CD4-positive, alpha-beta T cell treated with Interleukin-10 for 1 hour (primary cell): ENCODE measurements around the gene SPAG16.

Source experiments
- DNase-seq: peaks from one replicate; pipeline ENCODE4 v3.0.0-alpha.2; 2020

The SPAG16 gene

DNA sequence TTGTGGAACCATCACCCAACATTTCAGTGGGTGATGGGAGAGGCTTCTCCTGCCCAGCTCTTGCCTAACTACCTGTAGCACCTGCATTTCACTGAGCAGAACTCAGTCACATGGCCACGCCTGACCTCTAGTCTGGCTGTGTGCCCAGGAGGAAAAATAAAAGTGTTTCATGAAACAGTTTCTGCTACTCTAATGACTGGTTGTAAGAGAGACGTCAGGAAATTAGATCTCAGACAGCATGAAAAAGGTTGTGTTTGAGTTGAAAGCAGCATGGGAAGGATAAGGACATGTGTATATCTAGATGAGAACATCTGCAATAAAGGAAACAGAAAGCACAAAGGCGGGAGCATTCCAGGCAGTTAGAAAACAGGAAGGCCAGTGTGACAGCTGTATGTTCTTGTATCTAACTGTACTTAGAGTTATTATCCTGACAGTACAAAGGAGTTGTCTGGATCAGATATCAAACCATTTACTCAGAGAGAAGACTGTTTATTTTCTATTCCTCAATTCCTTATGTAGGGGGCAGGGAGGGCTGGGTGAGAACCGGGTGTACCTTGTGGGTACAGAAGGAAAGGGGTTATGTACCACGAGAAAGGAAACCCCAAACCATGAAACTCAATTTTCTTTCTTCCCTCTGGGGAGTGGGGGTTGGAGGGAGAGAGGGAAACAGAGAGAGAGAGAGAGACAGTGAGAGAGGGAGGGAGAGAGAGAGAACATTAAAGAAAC lies 819.2 kb downstream of the SPAG16 start:
- DNase-seq, result no peak

DNA sequence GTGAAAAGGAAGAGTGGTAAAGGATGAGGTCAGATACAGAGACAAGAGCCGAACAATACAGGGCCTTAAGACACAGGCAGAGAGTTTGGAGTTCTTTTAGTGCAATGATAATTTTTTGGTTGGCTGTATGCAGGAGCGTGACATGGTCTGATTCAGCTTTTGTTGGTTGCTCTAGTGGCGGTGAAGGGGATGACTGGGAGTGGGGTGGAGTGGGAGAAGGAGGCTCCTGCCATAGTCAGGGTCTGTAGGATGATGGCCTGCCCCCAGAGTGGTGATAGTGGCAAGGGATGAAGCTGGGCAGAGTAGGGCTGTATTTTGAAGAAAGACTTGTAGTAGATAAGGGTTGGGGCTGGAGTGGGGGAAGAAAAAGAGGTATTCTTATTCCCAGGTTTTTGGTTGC lies 820.0 kb downstream of the SPAG16 start:
- no peak for DNase-seq

DNA sequence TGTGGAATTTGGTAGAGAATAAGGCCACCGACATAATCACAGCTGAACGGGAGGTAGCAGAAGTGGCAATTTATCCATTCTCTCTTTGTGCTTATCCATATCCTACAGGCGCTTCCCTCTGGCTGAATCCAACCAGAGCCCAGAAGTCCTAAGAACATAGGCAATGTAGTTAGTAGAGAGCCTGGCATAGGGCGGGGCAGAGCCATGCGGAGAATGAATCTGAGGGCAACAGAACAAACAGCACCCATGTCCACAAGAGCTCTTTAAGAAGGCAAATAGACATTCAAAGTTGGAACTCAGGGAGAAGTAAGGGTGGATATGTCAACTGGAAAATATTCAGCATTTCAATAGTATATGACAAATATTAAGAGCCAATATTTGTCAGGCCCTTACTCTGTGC lies 820.7 kb downstream of the SPAG16 start:
- no peak for DNase-seq

DNA sequence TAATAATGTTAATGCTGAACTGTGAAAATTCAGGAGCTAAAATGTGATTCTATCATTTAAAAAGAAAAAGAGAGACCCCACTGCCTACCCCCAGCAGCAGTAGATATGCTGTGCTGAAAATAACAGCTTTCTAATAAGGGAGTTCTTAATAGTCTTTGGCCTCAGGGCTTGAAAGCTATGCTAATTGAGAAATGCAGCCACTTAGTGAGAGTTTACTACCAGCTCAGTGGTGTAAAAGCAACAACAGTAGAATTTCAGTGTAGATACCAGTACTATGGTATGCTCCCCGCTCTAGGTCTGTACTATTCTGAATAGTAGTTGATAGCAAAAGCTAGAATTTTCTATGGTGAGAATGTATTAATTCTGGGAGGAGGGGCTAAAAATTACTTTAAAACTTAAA lies 823.5 kb downstream of the SPAG16 start:
- DNase-seq, result no peak

DNA sequence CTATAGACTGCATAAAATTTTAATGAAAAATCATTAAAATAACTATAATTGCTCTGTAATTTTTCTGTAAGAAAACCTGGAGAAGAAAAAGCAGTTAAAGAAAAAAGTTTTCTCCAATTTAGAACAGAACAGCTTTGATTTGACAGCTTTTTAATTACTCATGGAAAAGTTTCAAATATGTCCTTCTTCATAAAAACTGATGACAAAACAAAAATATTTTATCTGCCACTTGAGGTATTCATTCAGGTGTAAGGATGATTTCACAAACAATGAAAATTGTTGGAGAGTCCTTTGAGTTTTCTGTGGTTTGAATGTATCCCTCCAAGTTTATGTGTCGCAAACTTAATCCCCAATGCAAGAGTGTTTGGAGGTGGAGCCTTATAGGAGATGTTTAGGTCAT lies 824.3 kb downstream of the SPAG16 start:
- DNase-seq, result no peak

DNA sequence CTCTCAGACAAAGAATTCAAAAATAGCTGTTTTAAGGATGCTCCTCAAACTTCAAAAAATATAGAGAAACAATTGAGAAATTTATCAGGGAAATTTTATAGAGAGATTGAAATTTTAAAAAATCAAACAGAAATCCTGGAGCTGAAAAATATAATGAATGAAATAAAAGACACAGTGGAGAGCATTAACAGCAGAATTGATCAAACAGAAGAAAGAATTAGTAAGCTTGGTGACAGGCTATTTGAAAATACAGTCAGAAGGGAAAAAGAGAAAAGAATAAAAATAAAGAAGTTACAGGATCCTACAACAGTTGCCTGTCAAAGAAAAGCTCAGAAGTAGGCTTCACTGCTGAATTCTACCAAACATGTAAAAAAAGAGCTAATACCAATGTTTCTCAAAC lies 832.8 kb downstream of the SPAG16 start:
- no peak for DNase-seq

DNA sequence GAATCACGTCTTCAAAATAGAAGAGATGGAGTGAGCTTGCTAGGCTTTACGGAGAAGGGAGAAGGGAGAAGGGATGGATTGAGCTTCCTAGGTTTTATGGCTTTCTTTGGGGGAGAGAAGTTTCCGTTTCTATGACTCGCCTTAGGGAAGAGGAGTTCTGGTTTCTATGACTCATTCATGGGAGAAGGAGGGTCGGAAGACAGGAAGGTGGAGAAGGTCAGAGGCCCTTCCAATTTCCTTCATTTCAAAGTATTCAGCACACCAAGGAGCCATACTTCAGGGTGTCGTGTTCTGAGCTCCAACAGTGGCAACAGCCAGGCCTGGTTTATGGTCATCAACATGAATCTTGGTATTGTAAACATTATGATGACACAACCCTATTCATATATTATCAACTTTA lies 841.9 kb downstream of the SPAG16 start:
- no peak for DNase-seq

DNA sequence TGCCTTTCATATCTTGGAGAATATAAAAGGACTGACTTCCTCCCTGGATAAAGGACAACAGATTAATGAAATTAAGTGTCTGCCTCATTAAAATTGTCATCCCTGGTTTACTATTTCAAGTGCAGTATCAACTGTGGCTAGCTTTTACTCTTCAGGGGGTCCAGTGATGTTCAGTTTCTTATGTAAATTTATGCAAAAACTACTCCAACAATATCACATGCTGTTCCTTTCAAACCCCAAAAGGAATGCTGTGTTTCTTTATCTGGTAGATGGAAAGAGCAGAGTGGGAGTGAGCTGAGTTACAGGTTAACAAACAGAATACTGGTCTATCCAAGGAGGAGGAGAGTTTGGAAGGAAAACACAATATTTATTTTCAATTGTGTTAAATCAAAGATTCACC lies 842.9 kb downstream of the SPAG16 start:
- DNase-seq, result no peak

DNA sequence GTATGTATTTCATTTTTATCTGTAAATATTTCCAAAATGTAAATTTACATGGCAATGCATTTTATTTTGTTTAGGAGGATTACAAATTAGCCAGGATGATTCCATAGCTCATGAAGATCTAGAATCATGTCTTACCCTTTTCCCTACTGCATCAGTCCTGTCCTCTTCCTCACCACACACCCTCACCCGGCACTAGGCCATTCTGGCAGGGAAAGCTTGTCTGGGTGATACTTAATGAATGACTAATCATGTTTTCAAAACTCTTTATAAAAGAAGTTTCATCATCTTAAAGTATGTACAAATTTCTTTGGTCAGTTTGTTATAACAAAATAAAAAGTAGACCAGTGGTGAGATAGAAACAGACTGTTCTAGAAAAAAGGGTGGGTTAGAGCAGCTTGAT lies 843.3 kb downstream of the SPAG16 start:
- no peak for DNase-seq

DNA sequence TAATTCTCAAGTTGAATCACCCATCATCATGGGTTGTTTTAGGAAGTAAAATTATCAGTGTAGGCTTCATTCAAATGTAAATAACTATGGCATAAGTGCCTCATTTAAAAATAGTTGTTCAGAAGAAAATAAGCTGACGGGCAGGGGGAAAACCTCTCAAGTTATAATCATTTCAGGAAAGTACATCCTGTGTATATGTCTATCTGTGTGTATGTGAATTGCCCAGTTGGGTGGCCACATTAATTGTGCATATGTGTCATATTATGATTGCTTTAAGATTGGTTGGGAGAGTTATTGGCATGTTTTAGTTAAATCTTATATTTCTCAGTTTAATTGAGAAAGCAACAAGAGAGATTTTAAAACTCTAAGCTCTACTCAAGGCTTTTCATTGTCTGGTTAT lies 843.8 kb downstream of the SPAG16 start:
- no peak for DNase-seq

DNA sequence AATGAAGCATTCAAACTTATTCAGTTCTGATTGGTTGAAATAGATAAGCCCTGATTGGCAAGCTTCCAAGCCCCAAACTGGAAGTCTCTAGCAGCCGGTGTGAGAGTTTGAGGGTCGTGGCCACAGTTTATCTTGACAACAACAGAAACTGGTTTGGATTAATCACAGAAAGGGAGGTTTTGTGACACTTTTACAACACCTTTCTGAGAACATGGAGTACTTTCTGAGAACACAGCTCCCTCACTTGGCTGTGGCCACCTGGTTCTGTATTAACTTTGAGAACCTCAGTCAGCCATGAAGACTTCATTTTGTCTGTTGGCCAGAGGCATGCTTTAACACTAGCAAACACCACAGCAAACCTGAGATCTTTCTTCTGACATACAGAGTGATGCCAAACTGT lies 845.9 kb downstream of the SPAG16 start:
- DNase-seq, result no peak

DNA sequence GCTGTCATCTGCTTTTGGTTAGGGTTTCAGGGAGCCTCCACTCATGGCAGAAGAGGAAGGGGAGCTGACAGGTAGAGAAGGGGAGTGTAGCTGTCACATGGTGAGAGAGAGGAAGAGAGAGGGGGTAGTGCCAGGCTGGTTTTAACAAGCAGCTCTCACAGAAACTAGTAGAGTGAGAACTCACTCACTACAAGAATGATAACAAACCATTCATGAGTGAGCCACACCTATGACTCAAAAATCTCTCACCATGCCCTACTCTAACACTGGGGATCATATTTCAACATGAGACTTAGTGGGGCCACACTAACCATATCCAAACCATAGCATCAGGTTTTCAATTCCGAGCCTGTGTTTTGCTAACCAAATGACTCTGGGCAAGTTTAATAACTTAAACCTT lies 851.7 kb downstream of the SPAG16 start:
- no peak for DNase-seq

DNA sequence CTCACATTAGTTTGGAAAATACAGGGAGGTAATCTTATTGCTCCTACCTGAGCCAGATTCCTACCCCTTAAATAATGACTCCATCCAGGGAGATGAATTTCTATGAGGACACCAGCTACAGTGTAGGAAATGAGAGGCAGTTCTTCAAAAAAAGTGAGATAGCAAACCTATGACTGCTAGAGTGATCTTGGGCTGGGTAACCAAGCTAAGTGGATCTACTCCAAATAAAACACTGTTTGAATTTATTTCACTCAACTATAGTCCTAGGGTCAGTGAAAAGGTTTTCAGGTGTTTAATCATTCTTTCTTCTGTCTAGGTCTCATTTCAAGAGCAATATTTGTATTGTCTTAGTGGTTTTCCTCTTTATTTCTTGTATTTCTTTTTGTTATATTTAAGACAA lies 854.5 kb downstream of the SPAG16 start:
- no peak for DNase-seq

DNA sequence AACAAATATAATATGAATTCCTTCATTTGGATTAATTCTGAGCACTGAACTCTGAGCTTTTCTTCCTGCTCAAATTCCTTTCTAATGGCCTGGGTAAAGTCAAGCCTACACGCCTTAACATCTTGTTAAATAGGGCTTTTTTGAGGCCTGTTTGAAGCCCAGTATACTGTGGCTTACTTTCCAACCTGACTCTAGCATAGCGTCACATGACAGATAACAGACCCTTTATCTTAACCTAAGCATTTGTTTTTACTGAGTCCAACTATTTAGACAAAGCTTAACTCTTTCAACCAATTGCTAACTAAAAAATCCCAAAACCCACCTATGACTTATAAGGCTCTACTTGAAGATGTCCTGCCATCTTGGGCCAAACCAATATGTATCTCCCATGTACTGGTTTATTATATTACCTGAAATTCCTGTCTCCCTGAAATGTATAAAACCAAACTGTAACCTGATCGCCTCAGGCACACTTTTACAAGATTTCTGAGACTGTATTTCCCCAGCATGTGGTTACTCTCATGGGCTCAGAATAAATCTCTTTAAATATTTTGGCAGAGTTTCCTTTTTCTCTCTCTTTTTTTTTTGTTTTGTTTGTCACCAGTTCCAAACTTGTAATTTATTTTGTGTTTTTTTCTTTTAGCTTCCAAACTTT lies 855.5 kb downstream of the SPAG16 start:
- DNase-seq, result no peak

DNA sequence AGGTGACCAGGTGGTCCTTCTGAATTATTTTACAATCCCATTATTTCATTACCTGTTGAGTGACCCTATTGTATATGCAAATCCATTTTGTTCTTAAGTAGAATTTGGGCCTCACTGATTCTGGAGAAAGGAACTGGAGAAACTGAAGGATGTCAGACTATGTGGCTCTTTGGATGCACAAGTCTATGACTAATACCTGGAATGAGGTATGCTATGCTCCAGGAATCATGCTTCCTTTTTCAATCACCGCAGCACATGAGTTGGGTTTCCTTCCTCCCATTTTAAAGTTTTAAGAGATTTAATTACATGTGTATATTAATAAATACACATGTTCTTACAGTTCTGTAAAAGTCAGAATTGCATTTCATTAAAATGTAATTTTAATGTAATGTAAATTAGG lies 872.7 kb downstream of the SPAG16 start:
- DNase-seq, result no peak

DNA sequence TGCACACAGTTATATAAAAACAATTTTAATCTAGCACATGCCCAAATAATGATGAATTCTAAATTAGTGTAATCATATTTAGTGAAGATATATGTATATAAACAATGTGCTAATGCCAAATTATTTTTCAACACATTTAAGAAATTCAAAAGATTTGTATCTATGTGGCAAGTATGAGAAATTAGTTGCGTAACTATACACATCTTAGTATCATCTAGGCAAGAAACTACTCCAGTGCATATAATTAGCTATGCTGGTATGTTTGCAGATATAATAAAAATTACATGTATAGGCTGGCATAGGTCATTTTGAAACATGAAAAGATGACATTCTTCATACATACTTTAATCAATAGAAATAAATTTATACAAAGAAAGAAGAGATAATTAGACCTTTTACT lies 874.6 kb downstream of the SPAG16 start:
- no peak for DNase-seq

DNA sequence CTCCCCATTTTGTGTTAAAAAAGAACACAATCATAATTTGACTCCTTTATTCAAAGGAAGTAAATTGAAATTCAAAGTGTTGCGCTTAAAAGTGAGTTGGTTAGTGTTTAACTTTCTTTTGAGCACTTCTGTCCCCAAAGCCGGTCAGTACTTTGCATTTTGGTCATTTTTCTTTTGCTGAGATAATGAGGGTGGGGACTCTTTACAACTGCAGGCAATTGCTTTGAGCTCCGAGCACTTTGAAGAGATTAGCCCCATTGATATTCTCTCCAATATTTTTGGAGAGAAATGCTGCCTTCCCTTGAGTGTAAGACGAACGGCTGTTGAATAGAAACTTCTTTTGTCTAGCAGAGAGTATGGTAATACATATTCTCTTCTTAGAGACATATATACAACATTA lies 885.0 kb downstream of the SPAG16 start:
- no peak for DNase-seq

DNA sequence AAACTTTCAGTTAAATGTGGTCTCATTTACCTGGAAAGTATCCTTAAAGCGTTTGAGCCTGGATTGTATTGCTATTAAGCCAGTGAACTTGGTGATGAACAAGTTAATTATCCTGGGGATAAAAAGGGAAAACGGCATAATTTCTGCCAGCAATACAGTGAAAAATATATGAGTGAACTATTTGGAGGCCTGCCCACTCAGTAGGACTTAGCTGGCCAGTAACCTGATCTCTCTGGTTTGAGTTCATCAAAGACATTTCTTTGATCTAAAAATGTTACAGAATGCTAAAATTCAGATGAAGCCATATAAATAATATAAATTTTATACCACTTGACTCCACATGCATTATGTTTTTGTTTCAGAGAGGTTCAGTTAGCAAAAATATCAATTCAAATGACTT lies 885.5 kb downstream of the SPAG16 start:
- DNase-seq, result no peak

DNA sequence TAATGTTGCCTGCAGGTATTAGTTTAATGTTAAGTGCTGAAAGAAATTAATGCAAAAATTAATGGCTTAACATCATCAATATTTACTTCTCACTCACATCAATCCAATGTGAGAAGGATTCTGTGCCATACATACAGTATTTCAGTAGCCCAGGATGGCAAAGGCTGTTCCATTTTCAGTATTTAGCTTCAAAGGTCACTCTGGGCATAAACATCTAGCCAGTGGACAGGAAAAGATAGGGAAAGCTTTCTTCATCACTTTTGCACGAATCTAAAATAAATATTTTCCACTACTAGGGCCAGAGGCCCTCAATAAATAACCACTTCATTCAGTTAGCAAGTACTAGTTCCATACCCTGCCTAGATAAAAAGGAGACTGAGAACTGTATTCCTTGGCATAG lies 890.3 kb downstream of the SPAG16 start:
- no peak for DNase-seq

DNA sequence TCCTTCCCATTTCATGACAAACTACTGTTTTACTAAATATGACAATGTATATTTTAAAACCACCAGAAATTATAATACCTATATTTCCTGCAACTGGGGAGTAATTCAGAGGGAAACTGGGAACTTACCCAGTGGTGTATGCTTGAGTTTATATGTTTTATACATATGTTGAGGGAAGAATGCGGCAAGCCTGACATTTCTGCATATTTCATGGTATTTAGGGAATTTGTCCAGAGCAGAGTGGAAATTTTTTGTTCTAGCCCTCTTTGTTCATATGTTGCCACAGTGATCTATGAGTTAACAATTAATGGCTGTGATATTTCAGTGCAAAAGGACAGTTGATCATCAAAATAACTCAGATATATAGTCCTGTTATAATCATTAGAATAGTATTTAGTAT lies 895.8 kb downstream of the SPAG16 start:
- no peak for DNase-seq

DNA sequence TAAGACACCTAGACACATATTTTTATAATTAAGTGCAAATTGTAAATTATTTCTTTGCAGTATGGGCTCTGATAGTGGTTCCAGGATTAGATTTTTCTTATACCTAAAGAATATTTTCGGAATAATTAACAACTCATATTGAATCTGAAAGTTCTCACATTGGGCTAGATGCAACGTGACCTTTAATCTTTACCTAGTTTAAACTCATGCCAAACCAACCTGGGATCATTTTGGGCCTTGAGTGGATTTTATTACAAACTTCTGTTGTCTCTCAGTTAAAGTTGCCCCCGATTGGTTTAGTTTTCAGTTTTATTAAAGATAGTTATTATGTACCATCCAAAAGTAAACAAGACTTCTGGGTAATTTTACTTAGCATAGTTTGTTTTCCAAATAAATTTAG lies 896.4 kb downstream of the SPAG16 start:
- no peak for DNase-seq

DNA sequence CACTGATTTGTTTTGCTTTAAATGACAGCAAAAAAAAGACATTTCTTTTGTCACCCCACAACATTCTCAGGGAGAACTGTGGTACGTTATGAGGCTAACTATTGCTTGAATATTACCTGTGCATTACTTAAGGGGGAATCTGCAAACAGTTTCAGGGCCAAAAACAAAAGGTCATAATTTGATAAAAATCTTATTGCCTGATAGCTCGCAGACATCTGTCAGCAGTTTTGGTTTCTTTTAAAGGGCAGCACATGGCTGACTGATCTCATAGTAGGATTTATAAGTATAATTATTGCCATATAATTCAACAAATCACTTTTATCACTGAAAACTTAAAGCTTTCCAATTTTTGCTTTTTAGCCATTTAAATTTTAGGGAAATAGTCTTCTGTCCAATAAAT lies 900.2 kb downstream of the SPAG16 start:
- DNase-seq, result no peak

DNA sequence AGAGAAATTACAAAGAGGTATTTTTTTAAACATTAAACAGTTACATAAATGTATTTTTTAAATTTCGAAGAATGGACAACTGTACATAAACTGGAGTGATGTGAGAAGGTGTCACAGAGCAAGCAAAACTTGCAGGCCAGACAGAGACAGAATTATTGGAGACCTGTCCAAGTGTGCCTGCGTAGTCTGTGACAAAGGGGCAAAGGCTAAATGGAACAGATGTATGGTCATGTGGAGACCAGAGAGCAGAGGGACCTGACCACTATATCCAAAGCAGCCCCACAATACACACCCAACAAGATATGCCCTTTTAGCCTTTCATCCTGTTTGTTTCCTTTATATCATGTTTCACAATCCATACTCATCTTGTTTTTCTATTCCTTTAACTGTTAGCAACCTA lies 901.3 kb downstream of the SPAG16 start:
- no peak for DNase-seq

DNA sequence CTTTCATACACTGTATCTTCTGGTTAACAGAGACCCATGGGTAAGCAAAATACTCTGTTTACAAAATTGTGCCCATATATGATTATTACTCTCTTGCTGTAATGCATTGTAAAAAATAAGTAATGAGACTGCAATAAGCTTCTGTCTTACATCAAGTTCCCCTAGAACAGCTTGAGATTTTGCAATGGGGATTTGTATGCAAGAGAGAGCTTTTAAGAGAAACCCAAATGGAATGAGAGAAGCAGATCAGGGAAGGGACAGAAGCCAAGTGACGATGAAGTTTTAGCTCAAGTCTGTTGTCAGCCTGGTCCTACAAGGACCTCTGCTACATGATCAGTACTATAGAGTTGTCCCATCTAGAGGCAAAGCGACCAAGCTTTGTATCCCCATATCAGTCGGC lies 908.4 kb downstream of the SPAG16 start:
- no peak for DNase-seq

DNA sequence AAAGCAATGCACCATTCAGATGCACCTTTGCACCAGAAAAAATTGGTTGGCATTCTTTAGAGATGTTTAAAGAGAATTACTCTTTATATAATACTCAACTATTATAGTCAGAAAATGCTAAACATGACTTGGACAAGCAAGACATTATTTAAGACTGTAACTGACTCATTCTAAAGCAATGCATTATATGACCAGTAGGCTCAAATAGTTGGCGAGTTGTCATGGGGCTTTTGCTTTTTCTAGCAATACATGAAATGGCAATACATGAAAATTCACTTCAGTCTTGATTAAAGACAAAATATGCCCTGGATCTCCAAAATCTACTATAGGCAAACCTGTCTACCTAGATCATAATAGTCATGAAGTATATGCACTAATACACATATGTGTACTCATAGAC lies 909.7 kb downstream of the SPAG16 start:
- DNase-seq, result no peak
